Endodermal cell (in vitro differentiated cells): ENCODE results near the gene WASHC3. TPM values are rescaled to one million over a fixed set of nuclear protein-coding genes. Genes with fewer than 3 reads are reported as not detected.

Experiments
- DNase-seq: peaks from one replicate; pipeline ENCODE4 v3.0.0-alpha.2; 2017
- H3K27ac ChIP-seq: 2 replicates; pipeline ENCODE4 v1.5.1; 2013; ENCODE audit warnings: mild to moderate bottlenecking, low read depth, low read length, moderate library complexity
- H3K27me3 ChIP-seq: 2 replicates; pipeline ENCODE4 v1.6.1; 2013; ENCODE audit warnings: mild to moderate bottlenecking, low read length, moderate library complexity; ENCODE audit not compliant: insufficient read depth, control insufficient read depth, poor library complexity, severe bottlenecking
- H3K36me3 ChIP-seq: 2 replicates; pipeline ENCODE4 v1.7.0; 2013; ENCODE audit warnings: mild to moderate bottlenecking, low read length, moderate library complexity; ENCODE audit not compliant: control insufficient read depth, insufficient read depth
- H3K4me1 ChIP-seq: one replicate; pipeline ENCODE4 v1.7.0; 2013; ENCODE audit warnings: low read length; ENCODE audit not compliant: control insufficient read depth, insufficient read depth
- H3K4me3 ChIP-seq: 2 replicates; pipeline ENCODE4 v1.5.1; 2013; ENCODE audit warnings: mild to moderate bottlenecking, low read length, moderate library complexity
- H3K9ac ChIP-seq: 2 replicates; pipeline ENCODE4 v1.6.1; 2013; ENCODE audit warnings: mild to moderate bottlenecking, low read length, moderate library complexity; ENCODE audit not compliant: poor library complexity, severe bottlenecking; ENCODE audit errors: extremely low read depth
- H3K9me3 ChIP-seq: 2 replicates; pipeline ENCODE4 v1.6.1; 2013; ENCODE audit warnings: mild to moderate bottlenecking, low read length, moderate library complexity; ENCODE audit not compliant: control insufficient read depth
- H3K27ac Mint-ChIP-seq: 2 replicates; pipeline ENCODE4 v1.8.0; 2020; ENCODE audit warnings: mixed read lengths
- H3K27me3 Mint-ChIP-seq: 2 replicates; pipeline ENCODE4 v1.8.0; 2021; ENCODE audit warnings: mild to moderate bottlenecking, mixed read lengths; ENCODE audit not compliant: insufficient read depth
- H3K36me3 Mint-ChIP-seq: 2 replicates; pipeline ENCODE4 v1.8.0; 2020; ENCODE audit warnings: low read depth, mixed read lengths
- H3K4me1 Mint-ChIP-seq: 2 replicates; pipeline ENCODE4 v1.8.0; 2020; ENCODE audit warnings: mixed read lengths
- H3K4me3 Mint-ChIP-seq: 2 replicates; pipeline ENCODE4 v1.8.0; 2020; ENCODE audit warnings: mild to moderate bottlenecking, moderate library complexity, mixed read lengths
- H3K9me3 Mint-ChIP-seq: 2 replicates; pipeline ENCODE4 v1.8.0; 2020; ENCODE audit warnings: mild to moderate bottlenecking, mixed read lengths
- WGBS, 2 experiments: methylation state at CpG; one replicate each; pipeline versions ENCODE4 v1.1.5 to v1.1.7; 2013; ENCODE audit warnings: missing lambda C conversion rate in 2 of 2, mixed read lengths in 1 of 2; ENCODE audit not compliant: insufficient coverage in 1 of 2, insufficient read length in 1 of 2; 5-methylcytosine and 5-hydroxymethylcytosine counted together
- total RNA-seq, 2 donors: library from RNA; stranded (reverse); fragmentation: NEBNext Ultra II Directional in 1 of 2; extraction: Animal tissue kit (Norgen Biotek cat#: 25700) in 1 of 2; gene quantifications; 2 replicates in 1 of 2; 3 replicates in 1 of 2; pipeline ENCODE4 v1.2.1, GENCODE V29; 2021
- TF ChIP-seq, protein P1 (sequence below): fragments of 200-600 bp; sonication (generic); conservative IDR thresholded peaks from 2 replicates; pipeline ENCODE4 v1.5.0; 2021; ENCODE audit warnings: antibody characterized with exemption, mild to moderate bottlenecking

The WASHC3 gene
- total RNA-seq, 2 donors from 2014 or later = 18.4 to 18.8 TPM

DNA sequence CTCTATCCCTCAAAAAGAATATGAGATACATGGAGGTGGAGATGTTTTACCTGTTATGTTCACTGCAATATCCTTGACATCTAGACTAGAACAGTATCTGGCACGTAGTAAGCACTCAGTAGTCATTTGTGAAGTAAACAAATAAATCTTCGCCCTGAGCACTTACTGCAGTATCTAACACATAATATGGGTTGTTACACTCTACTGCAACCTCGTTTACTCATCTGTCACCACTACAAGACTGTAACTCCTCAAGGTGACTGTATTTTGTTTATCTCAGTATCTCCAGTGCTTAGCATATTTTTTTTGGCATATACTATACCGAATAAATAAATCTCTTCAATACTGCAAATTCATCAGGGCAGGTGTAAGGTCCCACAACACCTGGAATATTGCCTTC is 66.1 kb downstream of the WASHC3 start:
- no peak overlapping the region for H3K27ac ChIP-seq
- no peaks in the 10 kb centered on the region for H3K27me3 Mint-ChIP-seq
- H3K9ac ChIP-seq = no peak overlapping the region
- H3K9me3 Mint-ChIP-seq = no peaks in the 10 kb centered on the region
- no peaks in the 10 kb centered on the region for H3K4me1 ChIP-seq
- H3K27me3 ChIP-seq = no peaks in the 10 kb centered on the region
- TF ChIP-seq, protein P1, sequence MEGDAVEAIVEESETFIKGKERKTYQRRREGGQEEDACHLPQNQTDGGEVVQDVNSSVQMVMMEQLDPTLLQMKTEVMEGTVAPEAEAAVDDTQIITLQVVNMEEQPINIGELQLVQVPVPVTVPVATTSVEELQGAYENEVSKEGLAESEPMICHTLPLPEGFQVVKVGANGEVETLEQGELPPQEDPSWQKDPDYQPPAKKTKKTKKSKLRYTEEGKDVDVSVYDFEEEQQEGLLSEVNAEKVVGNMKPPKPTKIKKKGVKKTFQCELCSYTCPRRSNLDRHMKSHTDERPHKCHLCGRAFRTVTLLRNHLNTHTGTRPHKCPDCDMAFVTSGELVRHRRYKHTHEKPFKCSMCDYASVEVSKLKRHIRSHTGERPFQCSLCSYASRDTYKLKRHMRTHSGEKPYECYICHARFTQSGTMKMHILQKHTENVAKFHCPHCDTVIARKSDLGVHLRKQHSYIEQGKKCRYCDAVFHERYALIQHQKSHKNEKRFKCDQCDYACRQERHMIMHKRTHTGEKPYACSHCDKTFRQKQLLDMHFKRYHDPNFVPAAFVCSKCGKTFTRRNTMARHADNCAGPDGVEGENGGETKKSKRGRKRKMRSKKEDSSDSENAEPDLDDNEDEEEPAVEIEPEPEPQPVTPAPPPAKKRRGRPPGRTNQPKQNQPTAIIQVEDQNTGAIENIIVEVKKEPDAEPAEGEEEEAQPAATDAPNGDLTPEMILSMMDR = no peak
- no peak overlapping the region for H3K27ac Mint-ChIP-seq
- H3K4me3 Mint-ChIP-seq = no peak overlapping the region
- H3K9me3 ChIP-seq = no peaks in the 10 kb centered on the region
- H3K4me1 Mint-ChIP-seq = peaks cover 10% of the 10 kb centered on the region
- no peaks in the 10 kb centered on the region for H3K36me3 Mint-ChIP-seq
- 79 to 99% methylated on average over 2 to 4 of the region's 4 CpGs for WGBS, 2 experiments
- no peaks in the 10 kb centered on the region for H3K36me3 ChIP-seq
- no peak overlapping the region for H3K4me3 ChIP-seq
- no peak for DNase-seq

DNA sequence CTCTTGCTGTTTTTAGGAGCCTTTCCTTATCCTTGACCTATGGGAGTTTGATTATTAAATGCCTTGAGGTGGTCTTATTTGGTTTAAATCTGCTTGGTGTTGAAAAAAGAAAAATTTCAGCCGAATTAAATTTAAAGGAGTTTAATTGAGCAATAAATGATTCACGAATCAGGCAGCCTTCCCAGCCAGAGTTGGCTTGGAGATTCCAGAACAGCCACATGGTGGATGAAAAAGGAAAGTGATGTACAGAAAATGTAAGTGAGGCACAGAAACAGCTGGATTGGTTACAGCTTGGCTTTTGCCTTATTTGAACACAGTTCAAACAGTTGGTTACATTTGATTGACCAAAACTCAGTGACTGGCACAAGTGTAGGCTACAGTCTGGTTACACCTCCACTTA is 69.7 kb downstream of the WASHC3 start:
- Histone ChIP-seq H3K4me1 (no peaks in the 10 kb centered on the region), H3K36me3 (no peaks in the 10 kb centered on the region), H3K27ac (no peak overlapping the region), H3K9ac (no peak overlapping the region), H3K27me3 (no peaks in the 10 kb centered on the region), H3K4me3 (no peak overlapping the region), H3K9me3 (no peaks in the 10 kb centered on the region)
- TF ChIP-seq, protein P1 = no peak
- WGBS, 2 experiments = 77 to 82% methylated on average over 2 of the region's 2 CpGs
- Mint-ChIP-seq H3K4me1 (peaks cover 10% of the 10 kb centered on the region), H3K9me3 (no peaks in the 10 kb centered on the region), H3K4me3 (no peak overlapping the region), H3K36me3 (no peaks in the 10 kb centered on the region), H3K27ac (no peak overlapping the region), H3K27me3 (no peaks in the 10 kb centered on the region)
- DNase-seq = no peak

DNA sequence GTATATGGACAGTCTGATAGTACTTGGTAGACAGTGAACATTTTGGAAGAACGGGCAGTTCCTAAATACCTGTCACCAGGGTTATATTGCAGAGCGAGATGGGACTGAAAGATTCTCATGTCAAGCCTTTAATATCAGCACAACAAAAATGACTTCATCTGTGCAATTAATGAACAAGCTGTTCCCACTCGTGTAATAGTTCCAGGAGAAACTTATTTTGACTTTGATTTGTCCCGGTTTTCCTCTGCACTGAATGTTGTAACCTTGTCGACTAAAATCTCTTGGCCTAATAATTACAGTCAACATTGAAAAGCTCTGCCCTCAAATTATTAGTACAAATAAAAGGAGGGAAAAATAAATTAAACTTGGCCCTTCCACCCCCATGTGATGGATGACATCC is 79.5 kb downstream of the WASHC3 start:
- Histone ChIP-seq H3K4me3 (no peak overlapping the region), H3K27ac (no peak overlapping the region), H3K27me3 (no peaks in the 10 kb centered on the region), H3K9ac (no peak overlapping the region), H3K36me3 (no peaks in the 10 kb centered on the region), H3K4me1 (no peaks in the 10 kb centered on the region), H3K9me3 (no peaks in the 10 kb centered on the region)
- no peaks in the 10 kb centered on the region for H3K9me3 Mint-ChIP-seq
- no peak overlapping the region for H3K4me3 Mint-ChIP-seq
- H3K27ac Mint-ChIP-seq = no peak overlapping the region
- no peaks in the 10 kb centered on the region for H3K27me3 Mint-ChIP-seq
- TF ChIP-seq, protein P1 = no peak
- H3K36me3 Mint-ChIP-seq = no peaks in the 10 kb centered on the region
- H3K4me1 Mint-ChIP-seq = no peaks in the 10 kb centered on the region
- 94 to 95% methylated on average over 3 to 5 of the region's 5 CpGs for WGBS, 2 experiments
- DNase-seq = no peak
